ENCODE results near the gene NEK6. TPM values are rescaled to one million over a fixed set of nuclear protein-coding genes. Genes with fewer than 3 reads are reported as not detected.

Gene NEK6
- total and polyA plus RNA-seq, 9 donors = 7.2 to 45.1 (median 22.8) TPM

- TF ChIP-seq POLR2A (IDR thresholded peaks at IDR 0.05) (no peak), CTCF (IDR thresholded peaks at IDR 0.05) (no peak), EP300 (IDR thresholded peaks at IDR 0.05) (no peak)
- H3K27me3 ChIP-seq = no peaks in the 10 kb centered on the region
- WGBS, 3 donors = 63 to 80% (median 74%) methylated on average over 8 of the region's 8 CpGs
- no peak for DNase-seq
- H3K27ac ChIP-seq = no peak overlapping the region
- H3K4me3 ChIP-seq = no peak overlapping the region
- H3K9me3 ChIP-seq = no peaks in the 10 kb centered on the region
- peaks cover 17% of the 10 kb centered on the region for H3K4me1 ChIP-seq (ENCODE audit: insufficient read depth)
- intact Hi-C loops (cut with DNase I) = no loop called here
- no peaks in the 10 kb centered on the region for H3K36me3 ChIP-seq
Measured at GRCh38 chr9:124264823-124265233, 7.1 kb downstream of the NEK6 start.

GRCh38 chr9:124265551-124265950 is 7.8 kb downstream of the NEK6 start:
- Histone ChIP-seq H3K27ac (no peak overlapping the region), H3K4me1 (ENCODE audit: insufficient read depth) (peaks cover 13% of the 10 kb centered on the region), H3K4me3 (no peak overlapping the region), H3K27me3 (no peaks in the 10 kb centered on the region), H3K36me3 (no peaks in the 10 kb centered on the region), H3K9me3 (no peaks in the 10 kb centered on the region)
- intact Hi-C loops (cut with DNase I) = no loop called here
- no peak for TF ChIP-seq CTCF (IDR thresholded peaks at IDR 0.05)
- no peak for TF ChIP-seq POLR2A (IDR thresholded peaks at IDR 0.05)
- TF ChIP-seq EP300 (IDR thresholded peaks at IDR 0.05) = no peak
- WGBS, 3 donors = 89 to 93% (median 91%) methylated on average over 7 of the region's 7 CpGs
- no peak for DNase-seq

GRCh38 chr9:124266139-124266825 is 8.5 kb downstream of the NEK6 start:
- TF ChIP-seq POLR2A (IDR thresholded peaks at IDR 0.05) (no peak), EP300 (IDR thresholded peaks at IDR 0.05) (no peak), CTCF (IDR thresholded peaks at IDR 0.05) (no peak)
- no peak for DNase-seq
- no peaks in the 10 kb centered on the region for H3K9me3 ChIP-seq
- H3K4me3 ChIP-seq = no peak overlapping the region
- intact Hi-C loops (cut with DNase I) = no loop called here
- no peaks in the 10 kb centered on the region for H3K27me3 ChIP-seq
- no peaks in the 10 kb centered on the region for H3K36me3 ChIP-seq
- H3K27ac ChIP-seq = no peak overlapping the region
- 79 to 84% (median 81%) methylated on average over 13 of the region's 13 CpGs for WGBS, 3 donors
- peaks cover 7% of the 10 kb centered on the region for H3K4me1 ChIP-seq (ENCODE audit: insufficient read depth)

GRCh38 chr9:124266826-124267201 is 9.1 kb downstream of the NEK6 start:
- Histone ChIP-seq H3K36me3 (no peaks in the 10 kb centered on the region), H3K4me1 (ENCODE audit: insufficient read depth) (peaks cover 3% of the 10 kb centered on the region), H3K27ac (no peak overlapping the region), H3K9me3 (no peaks in the 10 kb centered on the region), H3K4me3 (no peak overlapping the region), H3K27me3 (no peaks in the 10 kb centered on the region)
- 48 to 64% (median 50%) methylated on average over 2 of the region's 2 CpGs for WGBS, 3 donors
- TF ChIP-seq CTCF (IDR thresholded peaks at IDR 0.05) (no peak), EP300 (IDR thresholded peaks at IDR 0.05) (no peak), POLR2A (IDR thresholded peaks at IDR 0.05) (no peak)
- intact Hi-C loops (cut with DNase I) = no loop called here
- no peak for DNase-seq
